Loucy (cell line): ENCODE measurements around the gene PTPN3.

Experiments
- EZH2phosphoT487 ChIP-seq: fragments of 200-600 bp; IDR thresholded peaks from 2 replicates; pipeline ENCODE4 v1.6.1; 2018; ENCODE audit warnings: antibody characterized with exemption, mild to moderate bottlenecking, moderate library complexity, borderline replicate concordance
- TF ChIP-seq, protein P1 (sequence below): fragments of 200-600 bp; sonication (generic); conservative IDR thresholded peaks from 2 replicates; pipeline ENCODE4 v1.5.1; 2014; ENCODE audit warnings: mild to moderate bottlenecking, antibody characterized with exemption, low read length

DNA sequence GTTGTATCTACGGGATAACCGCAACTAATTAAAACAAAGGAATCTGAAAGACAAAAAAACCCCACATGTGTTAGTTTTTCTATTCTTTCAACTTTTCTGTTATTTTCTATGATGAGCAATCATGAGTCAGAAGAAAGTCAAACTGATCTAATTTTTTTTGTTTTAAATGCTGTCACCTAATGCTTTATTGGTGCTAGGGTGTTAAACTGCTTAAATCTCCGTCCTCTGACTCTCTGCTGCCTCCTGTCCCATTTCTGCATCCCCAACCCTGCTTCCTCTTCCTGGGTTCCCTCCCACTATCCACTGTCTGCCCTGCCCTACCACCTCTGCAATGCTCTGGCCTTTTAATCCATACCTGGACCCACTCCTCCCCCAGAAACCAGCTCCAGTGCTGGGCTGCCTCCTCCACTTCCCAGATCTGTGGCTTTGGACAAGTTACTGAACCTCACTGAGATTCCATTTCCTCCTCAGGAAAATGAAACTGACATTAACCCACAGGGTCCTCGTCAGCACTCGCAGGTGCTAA, 15.7 kb downstream of the PTPN3 start:
- TF ChIP-seq, protein P1, sequence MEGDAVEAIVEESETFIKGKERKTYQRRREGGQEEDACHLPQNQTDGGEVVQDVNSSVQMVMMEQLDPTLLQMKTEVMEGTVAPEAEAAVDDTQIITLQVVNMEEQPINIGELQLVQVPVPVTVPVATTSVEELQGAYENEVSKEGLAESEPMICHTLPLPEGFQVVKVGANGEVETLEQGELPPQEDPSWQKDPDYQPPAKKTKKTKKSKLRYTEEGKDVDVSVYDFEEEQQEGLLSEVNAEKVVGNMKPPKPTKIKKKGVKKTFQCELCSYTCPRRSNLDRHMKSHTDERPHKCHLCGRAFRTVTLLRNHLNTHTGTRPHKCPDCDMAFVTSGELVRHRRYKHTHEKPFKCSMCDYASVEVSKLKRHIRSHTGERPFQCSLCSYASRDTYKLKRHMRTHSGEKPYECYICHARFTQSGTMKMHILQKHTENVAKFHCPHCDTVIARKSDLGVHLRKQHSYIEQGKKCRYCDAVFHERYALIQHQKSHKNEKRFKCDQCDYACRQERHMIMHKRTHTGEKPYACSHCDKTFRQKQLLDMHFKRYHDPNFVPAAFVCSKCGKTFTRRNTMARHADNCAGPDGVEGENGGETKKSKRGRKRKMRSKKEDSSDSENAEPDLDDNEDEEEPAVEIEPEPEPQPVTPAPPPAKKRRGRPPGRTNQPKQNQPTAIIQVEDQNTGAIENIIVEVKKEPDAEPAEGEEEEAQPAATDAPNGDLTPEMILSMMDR = no peak
- TF ChIP-seq EZH2phosphoT487 = no peak
